NT2/D1 (cell line): Measurements from ENCODE around the gene SDK1.

ENCODE experiments used
- SUZ12 ChIP-seq: IDR thresholded peaks from 2 replicates; pipeline ENCODE4 v1.6.1; 2011; ENCODE audit not compliant: insufficient read length, insufficient read depth; ENCODE audit errors: extremely low read depth
- YY1 ChIP-seq: IDR thresholded peaks from 2 replicates; pipeline ENCODE4 v1.6.1; 2011; ENCODE audit not compliant: insufficient read length, insufficient read depth
- ZNF274 ChIP-seq: IDR thresholded peaks from 2 replicates; pipeline ENCODE4 v1.6.1; 2011; ENCODE audit warnings: mild to moderate bottlenecking, low read depth, low read length

DNA sequence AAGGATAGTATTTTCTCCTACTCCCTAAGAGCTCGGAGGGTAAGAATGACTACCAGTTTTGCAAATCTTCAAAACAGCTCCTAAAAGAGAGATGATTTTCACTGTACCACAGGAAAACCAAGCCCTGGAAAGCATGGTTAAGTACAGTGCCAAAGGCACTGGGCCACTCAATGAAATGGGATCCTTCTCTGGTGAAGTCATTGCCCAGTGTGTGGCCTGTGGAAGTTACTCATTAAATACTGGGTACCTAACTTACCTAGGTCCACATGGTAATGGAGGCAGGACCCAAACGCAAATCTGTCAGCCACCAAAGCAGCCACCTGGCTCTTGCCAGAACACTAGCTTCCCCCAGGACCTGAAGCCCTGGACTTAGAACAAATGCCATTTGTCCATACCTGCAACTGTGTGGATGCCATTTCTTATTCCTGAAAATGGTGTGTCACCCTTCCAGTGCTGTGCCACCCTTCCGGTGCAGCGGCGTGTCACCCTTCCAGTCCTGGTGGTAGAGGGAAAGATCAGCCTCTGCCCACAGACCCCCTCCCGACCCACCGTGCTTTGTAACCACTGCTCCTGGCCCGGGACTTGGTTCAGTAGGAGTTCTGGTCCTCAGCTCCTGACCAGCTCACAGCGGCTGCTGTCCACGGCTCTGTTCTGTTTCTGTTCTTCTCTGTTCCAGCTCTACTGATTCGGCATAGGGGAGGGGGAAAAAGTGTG lies 659.2 kb downstream of the SDK1 start:
- no peak for TF ChIP-seq ZNF274
- TF ChIP-seq SUZ12 = no peak
- TF ChIP-seq YY1 = no peak
